Neural cell (in vitro differentiated cells): ENCODE results near the gene DGKI. TPM values are rescaled to one million over a fixed set of nuclear protein-coding genes. Genes with fewer than 3 reads are reported as not detected.

Source experiments
- H2AFZ ChIP-seq: fragments of 200-600, 300-800 bp; sonication (generic), shearing (Covaris generic); 2 replicates; pipeline ENCODE4 v1.6.0; 2014; ENCODE audit warnings: low read depth, mild to moderate bottlenecking, antibody characterized with exemption, low read length, moderate library complexity
- H3F3A ChIP-seq: fragments of 200-600 bp; shearing (Covaris generic); 2 replicates; pipeline ENCODE4 v1.6.1; 2016; ENCODE audit warnings: mild to moderate bottlenecking, moderate library complexity, mixed read lengths, antibody characterized with exemption, low read length; ENCODE audit not compliant: insufficient read depth, poor library complexity, severe bottlenecking
- H3K27ac ChIP-seq: fragments of 200-600, 300-800 bp; sonication (generic), shearing (Covaris generic); 2 replicates; pipeline ENCODE4 v1.5.1; 2014; ENCODE audit warnings: mild to moderate bottlenecking, low read length, moderate library complexity
- H3K27me3 ChIP-seq: fragments of 300-800, 200-600 bp; sonication (generic), shearing (Covaris generic); 2 replicates; pipeline ENCODE4 v1.6.0; 2014; ENCODE audit warnings: mild to moderate bottlenecking, low read depth, low read length, moderate library complexity; ENCODE audit not compliant: insufficient read depth
- H3K36me3 ChIP-seq: fragments of 300-800, 200-600 bp; sonication (generic), shearing (Covaris generic); 2 replicates; pipeline ENCODE4 v1.5.1; 2014; ENCODE audit warnings: mild to moderate bottlenecking, antibody characterized with exemption, low read length, moderate library complexity; ENCODE audit not compliant: insufficient read depth
- H3K4me2 ChIP-seq: fragments of 300-800, 200-600 bp; sonication (generic), shearing (Covaris generic); 2 replicates; pipeline ENCODE4 v1.6.0; 2014; ENCODE audit warnings: mild to moderate bottlenecking, low read length
- H3K4me3 ChIP-seq: fragments of 300-800, 200-600 bp; sonication (generic), shearing (Covaris generic); 2 replicates; pipeline ENCODE4 v1.5.1; 2014; ENCODE audit warnings: mild to moderate bottlenecking, low read length, moderate library complexity
- H3K79me2 ChIP-seq: fragments of 200-600 bp; shearing (Covaris generic); replicated peaks from 2 replicates; pipeline ENCODE4 v1.6.0; 2014; ENCODE audit warnings: mild to moderate bottlenecking, low read length, moderate library complexity; ENCODE audit not compliant: insufficient read depth
- H3K9ac ChIP-seq: fragments of 300-800, 200-600 bp; sonication (generic), shearing (Covaris generic); 2 replicates; pipeline ENCODE4 v1.6.1; 2016; ENCODE audit warnings: mild to moderate bottlenecking, low read length, mixed read lengths
- H3K9me2 ChIP-seq: fragments of 200-600 bp; shearing (Covaris generic); 2 replicates; pipeline ENCODE4 v1.6.1; 2016; ENCODE audit warnings: mild to moderate bottlenecking, low read length, mixed read lengths; ENCODE audit not compliant: insufficient read depth
- H3K9me3 ChIP-seq: fragments of 200-600, 300-800 bp; sonication (generic), shearing (Covaris generic); 2 replicates; pipeline ENCODE4 v1.6.1; 2016; ENCODE audit warnings: mild to moderate bottlenecking, mixed run types, low read length, moderate library complexity, mixed read lengths
- H4K20me1 ChIP-seq: fragments of 200-600 bp; shearing (Covaris generic); 2 replicates; pipeline ENCODE4 v1.6.1; 2016; ENCODE audit warnings: mild to moderate bottlenecking, mixed run types; ENCODE audit not compliant: insufficient read depth
- CTCF ChIP-seq: fragments of 450-650 bp; IDR thresholded peaks from 2 replicates; pipeline ENCODE4 v1.5.1; 2014; ENCODE audit warnings: antibody characterized with exemption, mild to moderate bottlenecking, moderate library complexity; ENCODE audit not compliant: poor library complexity, severe bottlenecking
- EP300 ChIP-seq: fragments of 450-650 bp; conservative IDR thresholded peaks from 2 replicates; pipeline ENCODE4 v1.6.1; 2014; ENCODE audit warnings: antibody characterized with exemption, mild to moderate bottlenecking, moderate library complexity; ENCODE audit not compliant: poor library complexity, severe bottlenecking
- EZH2 ChIP-seq: fragments of 200-600, 300-800 bp; shearing (Covaris generic), sonication (generic); IDR thresholded peaks from 2 replicates; pipeline ENCODE4 v1.6.1; 2014; ENCODE audit warnings: antibody characterized with exemption, low read length, borderline replicate concordance, mild to moderate bottlenecking; ENCODE audit not compliant: insufficient read depth, poor library complexity, severe bottlenecking
- MXI1 ChIP-seq: fragments of 450-650 bp; conservative IDR thresholded peaks from 2 replicates; pipeline ENCODE4 v1.6.1; 2014; ENCODE audit warnings: antibody characterized with exemption, mild to moderate bottlenecking; ENCODE audit not compliant: poor library complexity, severe bottlenecking
- POLR2AphosphoS5 ChIP-seq: IDR thresholded peaks from 2 replicates; pipeline ENCODE4 v1.6.1; 2012
- RAD21 ChIP-seq: fragments of 450-650 bp; conservative IDR thresholded peaks from 2 replicates; pipeline ENCODE4 v1.6.1; 2014; ENCODE audit warnings: antibody characterized with exemption, mild to moderate bottlenecking, moderate library complexity
- REST ChIP-seq: IDR thresholded peaks from 2 replicates; pipeline ENCODE4 v1.6.1; 2012; ENCODE audit warnings: borderline replicate concordance
- SMC3 ChIP-seq: fragments of 450-650 bp; conservative IDR thresholded peaks from 2 replicates; pipeline ENCODE4 v1.6.1; 2014; ENCODE audit warnings: antibody characterized with exemption, mild to moderate bottlenecking, moderate library complexity; ENCODE audit not compliant: poor library complexity
- TAF1 ChIP-seq: IDR thresholded peaks from 2 replicates; pipeline ENCODE4 v1.6.1; 2012; ENCODE audit warnings: low read depth
- polyA plus RNA-seq: library from polyadenylated mRNA; depleted of rRNA; stranded (reverse); fragments of >200 nt; gene quantifications from 2 replicates; pipeline ENCODE4 v1.2.3, GENCODE V29; 2014

DGKI gene
- polyA plus RNA-seq, 1 donor from 2014 or later, result 15.8 TPM

GRCh38 chr7:137886746-137887145 is 40.0 kb upstream of the DGKI start:
- Histone ChIP-seq H3K4me2 (no peak overlapping the region), H3K27ac (no peak overlapping the region), H3K9me3 (no peaks in the 10 kb centered on the region), H3F3A (no peaks in the 10 kb centered on the region), H3K9me2 (no peaks in the 10 kb centered on the region), H3K9ac (no peak overlapping the region), H3K36me3 (no peaks in the 10 kb centered on the region), H3K27me3 (no peaks in the 10 kb centered on the region), H3K4me3 (no peak overlapping the region), H3K79me2 (no peaks in the 10 kb centered on the region), H2AFZ (no peak overlapping the region), H4K20me1 (no peaks in the 10 kb centered on the region)
- TF ChIP-seq EP300 (no peak), CTCF (no peak), MXI1 (no peak), REST (no peak), EZH2 (no peak), SMC3 (no peak), RAD21 (no peak), POLR2AphosphoS5 (no peak), TAF1 (no peak)

DNA sequence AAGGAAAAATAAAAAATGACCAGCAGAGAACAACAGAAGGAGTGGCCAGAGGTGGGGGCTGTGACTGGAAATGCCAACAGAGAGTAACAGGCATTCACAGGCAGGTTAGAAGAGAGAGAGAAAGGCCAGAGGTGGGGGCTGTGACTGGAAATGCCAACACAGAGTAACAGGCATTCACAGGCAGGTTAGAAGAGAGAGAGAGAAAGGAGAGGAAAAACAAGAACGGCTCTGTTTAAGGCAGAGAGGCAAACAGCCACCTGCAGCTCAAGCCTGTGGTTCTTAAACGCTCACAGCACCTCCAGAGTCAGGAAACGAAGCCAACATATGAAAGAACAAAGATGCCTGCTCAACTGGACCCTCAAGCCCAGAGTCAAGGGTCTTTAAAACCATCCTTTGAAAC is 39.5 kb upstream of the DGKI start:
- Histone ChIP-seq H3K27me3 (no peaks in the 10 kb centered on the region), H3F3A (no peaks in the 10 kb centered on the region), H3K36me3 (no peaks in the 10 kb centered on the region), H3K4me3 (no peak overlapping the region), H2AFZ (no peak overlapping the region), H3K9me3 (no peaks in the 10 kb centered on the region), H3K9ac (no peak overlapping the region), H3K9me2 (no peaks in the 10 kb centered on the region), H4K20me1 (no peaks in the 10 kb centered on the region), H3K79me2 (no peaks in the 10 kb centered on the region), H3K27ac (no peak overlapping the region), H3K4me2 (no peak overlapping the region)
- TF ChIP-seq POLR2AphosphoS5, result no peak
- no peak for TF ChIP-seq MXI1
- no peak for TF ChIP-seq SMC3
- TF ChIP-seq TAF1, result no peak
- no peak for TF ChIP-seq EP300
- no peak for TF ChIP-seq CTCF
- TF ChIP-seq EZH2, result no peak
- TF ChIP-seq REST, result no peak
- no peak for TF ChIP-seq RAD21
